ENCODE data around the gene CHSY1.

GRCh38 chr15:101277943-101278564, 26.2 kb upstream of the CHSY1 start:
- no peak for TF ChIP-seq CTCF (IDR thresholded peaks at IDR 0.05)
- no peak for TF ChIP-seq EZH2 (IDR thresholded peaks at IDR 0.05; ENCODE audit: borderline replicate concordance, insufficient read depth, low read depth, low read length, poor library complexity, severe bottlenecking)
